Keratinocyte (primary cell): Measurements from ENCODE around the gene CFAP92. TPM values are rescaled to one million over a fixed set of nuclear protein-coding genes. Genes with fewer than 3 reads are reported as not detected.

Experiments used
- DNase-seq: peaks from one replicate; pipeline ENCODE4 v3.0.0-alpha.2; 2011; ENCODE audit warnings: low read depth, missing footprints, low spot score
- FAIRE-seq: peaks from 2 replicates; lab custom pipeline; 2011; peaks lifted over from hg19 to GRCh38; lab: Jason Lieb, UNC
- H2AFZ ChIP-seq: 2 replicates; pipeline ENCODE4 v1.6.0; 2012; ENCODE audit warnings: low read length, control low read depth, inconsistent platforms; ENCODE audit not compliant: control insufficient read depth
- H3K27ac ChIP-seq: 2 replicates; pipeline ENCODE4 v1.5.1; 2011; ENCODE audit warnings: low read length; ENCODE audit not compliant: control insufficient read depth, insufficient read depth
- H3K27me3 ChIP-seq: 3 replicates; pipeline ENCODE4 v1.6.0; 2011; ENCODE audit warnings: low read length; ENCODE audit not compliant: control insufficient read depth, insufficient read depth; ENCODE audit errors: extremely low read depth
- H3K36me3 ChIP-seq, 2 experiments: 2 replicates in 1 of 2; 3 replicates in 1 of 2; pipeline ENCODE4 v1.5.1; 2011; ENCODE audit warnings: low read length in 2 of 2, mild to moderate bottlenecking in 1 of 2; ENCODE audit not compliant: control insufficient read depth in 2 of 2, insufficient read depth in 2 of 2; ENCODE audit errors: extremely low read depth in 1 of 2
- H3K4me1 ChIP-seq: 3 replicates; pipeline ENCODE4 v1.5.1; 2011; ENCODE audit warnings: low read length; ENCODE audit not compliant: control insufficient read depth, insufficient read depth; ENCODE audit errors: extremely low read depth
- H3K4me2 ChIP-seq: 3 replicates; pipeline ENCODE4 v1.6.0; 2011; ENCODE audit warnings: low read depth, low read length; ENCODE audit not compliant: control insufficient read depth, insufficient read depth; ENCODE audit errors: extremely low read depth
- H3K4me3 ChIP-seq, 3 experiments: fragments of 200-600 bp in 1 of 3; sonication (generic) in 1 of 3; 2 replicates in 2 of 3; 3 replicates in 1 of 3; pipeline ENCODE4 v1.5.1; 2011 to 2016; ENCODE audit warnings: low read length in 3 of 3, mild to moderate bottlenecking in 3 of 3, control low read depth in 2 of 3, inconsistent platforms in 1 of 3, low read depth in 1 of 3, mixed read lengths in 1 of 3, mixed run types in 1 of 3, moderate library complexity in 1 of 3; ENCODE audit not compliant: control insufficient read depth in 2 of 3, insufficient read depth in 2 of 3; ENCODE audit errors: extremely low read depth in 1 of 3
- H3K79me2 ChIP-seq: 2 replicates; pipeline ENCODE4 v1.6.0; 2012; ENCODE audit warnings: low read length; ENCODE audit not compliant: control insufficient read depth, insufficient read depth
- H3K9ac ChIP-seq: 3 replicates; pipeline ENCODE4 v1.6.0; 2011; ENCODE audit warnings: low read length; ENCODE audit not compliant: control insufficient read depth, insufficient read depth; ENCODE audit errors: extremely low read depth
- H3K9me1 ChIP-seq: 3 replicates; pipeline ENCODE4 v1.6.0; 2011; ENCODE audit warnings: low read length; ENCODE audit not compliant: control insufficient read depth, insufficient read depth; ENCODE audit errors: extremely low read depth
- H3K9me3 ChIP-seq: 2 replicates; pipeline ENCODE4 v1.5.1; 2012; ENCODE audit warnings: low read depth, low read length; ENCODE audit not compliant: control insufficient read depth
- H4K20me1 ChIP-seq: 3 replicates; pipeline ENCODE4 v1.6.0; 2011; ENCODE audit warnings: low read length; ENCODE audit not compliant: control insufficient read depth, insufficient read depth; ENCODE audit errors: extremely low read depth
- EZH2 ChIP-seq: IDR thresholded peaks from one replicate; pipeline ENCODE4 v1.6.1; 2012; ENCODE audit warnings: inconsistent platforms, mild to moderate bottlenecking, low read length, moderate library complexity
- dilution Hi-C: fragments of 300-500 bp; cut with MboI; formaldehyde crosslinking; loops from one replicate; pipeline ENCODE4 v1.7.0; 2020; ENCODE audit warnings: low sequenced_read_pairs; ENCODE audit not compliant: extremely low pct_ligation_motif_present
- polyA plus RNA-seq, 5 experiments: library from polyadenylated mRNA; depleted of rRNA in 3 of 5; stranded (reverse) in 3 of 5; stranded (forward) in 1 of 5; unstranded in 1 of 5; fragments of >200 nt; gene quantifications; 1 replicate in 1 of 5; 2 replicates in 3 of 5; 3 replicates in 1 of 5; pipeline versions ENCODE4 v1.2.1 to v1.2.3, GENCODE V29; 2011 to 2012; ENCODE audit warnings: missing spikeins in 2 of 5, low read depth in 1 of 5, low replicate concordance in 1 of 5
- TF ChIP-seq, protein P1 (sequence below), 3 experiments: IDR thresholded peaks in 1 of 3; conservative IDR thresholded peaks in 1 of 3; optimal IDR thresholded peaks in 1 of 3; 2 replicates in 2 of 3; 3 replicates in 1 of 3; pipeline versions ENCODE3 to v1.5.1; 2011; ENCODE audit warnings: low read length in 3 of 3, mild to moderate bottlenecking in 3 of 3, moderate library complexity in 2 of 3, control low read depth in 1 of 3, inconsistent platforms in 1 of 3; ENCODE audit not compliant: insufficient read depth in 2 of 3; ENCODE audit errors: extremely low read depth in 1 of 3

The CFAP92 gene
- polyA plus RNA-seq, 1 donor (not counting 4 experiments of a cell fraction or from before 2014, with no cell fraction given) = 0.26 TPM

DNA sequence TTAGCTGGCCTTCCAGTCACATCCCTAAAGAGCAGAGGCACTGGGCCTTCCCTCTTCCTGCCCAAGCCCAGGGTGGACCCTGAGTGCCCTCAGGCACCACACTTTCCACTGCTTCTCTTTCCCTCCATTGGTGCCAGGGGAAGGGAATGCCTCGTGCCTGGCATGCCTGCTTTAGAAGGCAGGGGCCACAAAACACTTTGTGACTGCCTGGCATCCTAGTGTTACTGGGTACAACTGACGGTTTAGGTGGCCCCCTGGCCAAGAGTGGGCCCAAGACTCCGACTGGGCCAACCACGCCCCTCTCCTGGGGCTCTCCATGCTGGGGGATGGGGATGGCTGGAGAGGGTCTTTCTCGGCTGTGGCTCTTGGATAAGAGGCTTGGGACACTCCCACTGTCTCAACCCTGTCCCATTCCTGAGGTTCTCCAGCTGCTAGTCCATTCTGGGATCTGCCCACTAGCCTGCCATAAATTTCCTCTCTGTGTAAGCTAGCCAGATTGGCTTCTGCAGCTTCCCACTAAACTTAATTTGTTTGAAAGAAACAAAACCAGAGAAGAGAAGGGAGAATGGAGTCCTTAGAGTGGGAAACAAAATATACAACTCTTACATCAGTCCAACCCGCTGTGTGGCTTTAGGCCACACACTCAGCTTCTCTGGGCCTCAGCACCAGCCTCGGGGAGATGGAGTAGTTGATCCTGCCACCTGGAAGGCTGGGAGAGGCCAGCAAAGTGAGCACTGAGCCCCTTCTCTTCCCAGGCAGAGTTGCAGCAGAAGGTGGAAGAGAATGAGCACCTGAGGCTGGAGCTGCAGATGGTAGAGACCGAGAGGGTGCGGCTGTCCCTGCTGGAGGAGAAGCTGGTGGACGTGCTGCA, 42.6 kb upstream of the CFAP92 start:
- Histone ChIP-seq H3K79me2 (no peaks in the 10 kb centered on the region), H2AFZ (no peak overlapping the region), H3K9me3 (no peaks in the 10 kb centered on the region), H3K4me3 (no peak overlapping the region), H3K27ac (no peak overlapping the region), H3K27me3 (peaks cover 21% of the 10 kb centered on the region), H3K9me1 (no peaks in the 10 kb centered on the region), H4K20me1 (no peaks in the 10 kb centered on the region), H3K9ac (no peak overlapping the region), H3K36me3 (no peaks in the 10 kb centered on the region), H3K4me2 (no peak overlapping the region), H3K4me1 (no peaks in the 10 kb centered on the region)
- dilution Hi-C loops = no loop called here
- no peak for DNase-seq
- TF ChIP-seq, protein P1, sequence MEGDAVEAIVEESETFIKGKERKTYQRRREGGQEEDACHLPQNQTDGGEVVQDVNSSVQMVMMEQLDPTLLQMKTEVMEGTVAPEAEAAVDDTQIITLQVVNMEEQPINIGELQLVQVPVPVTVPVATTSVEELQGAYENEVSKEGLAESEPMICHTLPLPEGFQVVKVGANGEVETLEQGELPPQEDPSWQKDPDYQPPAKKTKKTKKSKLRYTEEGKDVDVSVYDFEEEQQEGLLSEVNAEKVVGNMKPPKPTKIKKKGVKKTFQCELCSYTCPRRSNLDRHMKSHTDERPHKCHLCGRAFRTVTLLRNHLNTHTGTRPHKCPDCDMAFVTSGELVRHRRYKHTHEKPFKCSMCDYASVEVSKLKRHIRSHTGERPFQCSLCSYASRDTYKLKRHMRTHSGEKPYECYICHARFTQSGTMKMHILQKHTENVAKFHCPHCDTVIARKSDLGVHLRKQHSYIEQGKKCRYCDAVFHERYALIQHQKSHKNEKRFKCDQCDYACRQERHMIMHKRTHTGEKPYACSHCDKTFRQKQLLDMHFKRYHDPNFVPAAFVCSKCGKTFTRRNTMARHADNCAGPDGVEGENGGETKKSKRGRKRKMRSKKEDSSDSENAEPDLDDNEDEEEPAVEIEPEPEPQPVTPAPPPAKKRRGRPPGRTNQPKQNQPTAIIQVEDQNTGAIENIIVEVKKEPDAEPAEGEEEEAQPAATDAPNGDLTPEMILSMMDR (optimal IDR thresholded peaks at IDR 0.05 in 1 of 3, IDR thresholded peaks at IDR 0.05 in 1 of 3, conservative IDR thresholded peaks at IDR 0.05 in 1 of 3; ENCODE audit: extremely low read depth in 1 of 3, insufficient read depth in 2 of 3, low read length in 3 of 3) = no peak
- no peak for TF ChIP-seq EZH2
- FAIRE-seq = no peak

DNA sequence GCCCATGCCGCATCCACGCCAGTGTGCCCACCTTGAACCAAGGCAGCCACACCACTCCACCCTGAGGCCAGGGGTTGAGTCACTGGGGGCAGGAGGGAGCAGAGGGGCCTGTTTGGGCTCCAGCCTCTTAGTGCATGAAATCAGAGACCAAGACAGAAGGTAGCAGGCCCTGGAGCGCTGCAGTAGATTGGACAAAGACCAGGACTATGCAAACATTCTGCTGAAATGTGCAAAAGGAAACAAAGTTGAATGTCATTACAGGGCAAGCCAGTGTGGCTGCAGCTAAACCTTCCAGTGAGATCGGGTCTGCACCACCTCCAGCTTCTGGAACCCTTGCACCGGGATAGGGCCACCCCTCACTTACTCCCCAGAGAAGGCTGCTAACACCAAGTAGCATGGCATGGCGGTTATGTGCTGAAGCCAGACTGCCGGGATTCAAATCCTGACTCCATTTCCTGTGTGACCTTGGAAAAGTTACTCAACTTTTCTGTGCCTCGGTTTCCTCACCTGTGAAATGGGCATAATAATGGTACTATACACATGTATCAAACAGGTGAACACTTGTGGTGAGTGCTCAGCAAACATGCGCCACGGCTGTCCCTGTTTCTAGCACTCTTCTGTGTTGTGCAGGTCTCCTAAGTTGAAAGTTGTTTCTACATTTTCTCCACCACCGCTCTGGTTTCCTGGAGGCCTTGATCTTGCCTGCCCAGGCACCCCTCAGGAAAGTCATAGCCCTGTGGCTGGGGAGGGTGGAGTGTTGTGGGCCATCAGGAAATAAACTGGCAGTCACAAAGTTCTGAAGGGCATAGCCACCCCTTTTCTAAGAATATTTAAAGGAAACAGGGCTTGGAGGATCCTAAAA, 41.7 kb upstream of the CFAP92 start:
- no peaks in the 10 kb centered on the region for H3K9me1 ChIP-seq
- H3K36me3 ChIP-seq = no peaks in the 10 kb centered on the region
- no peaks in the 10 kb centered on the region for H3K79me2 ChIP-seq
- no peaks in the 10 kb centered on the region for H3K9me3 ChIP-seq
- H3K4me1 ChIP-seq = no peaks in the 10 kb centered on the region
- TF ChIP-seq, protein P1 (optimal IDR thresholded peaks at IDR 0.05 in 1 of 3, IDR thresholded peaks at IDR 0.05 in 1 of 3, conservative IDR thresholded peaks at IDR 0.05 in 1 of 3; ENCODE audit: extremely low read depth in 1 of 3, insufficient read depth in 2 of 3, low read length in 3 of 3) = no peak
- TF ChIP-seq EZH2 = no peak
- H2AFZ ChIP-seq = no peak overlapping the region
- H3K9ac ChIP-seq = no peak overlapping the region
- DNase-seq (no peak), FAIRE-seq (no peak)
- H3K27me3 ChIP-seq = peaks cover 17% of the 10 kb centered on the region
- no peak overlapping the region for H3K4me3 ChIP-seq
- H3K27ac ChIP-seq = no peak overlapping the region
- no peaks in the 10 kb centered on the region for H4K20me1 ChIP-seq
- H3K4me2 ChIP-seq = no peak overlapping the region
- dilution Hi-C loops = no loop called here
